ENCODE results near the gene TP53BP2.

The TP53BP2 gene

GRCh38 chr1:223763251-223763650, 82.5 kb downstream of the TP53BP2 start:
- no peak for DNase-seq (ENCODE audit: low read depth in 2 of 2)

- no peak for DNase-seq (ENCODE audit: low read depth in 2 of 2)
Observed at GRCh38 chr1:223761411-223761810, 84.3 kb downstream of the TP53BP2 start.

GRCh38 chr1:223760833-223761232, 84.9 kb downstream of the TP53BP2 start:
- no peak for DNase-seq (ENCODE audit: low read depth in 2 of 2)

GRCh38 chr1:223759273-223759672, 86.5 kb downstream of the TP53BP2 start:
- DNase-seq (ENCODE audit: low read depth in 2 of 2) = no peak

- no peak for DNase-seq (ENCODE audit: low read depth in 2 of 2)
Observed at GRCh38 chr1:223758734-223759133, 87.0 kb downstream of the TP53BP2 start.

- DNase-seq (ENCODE audit: low read depth in 2 of 2) = no peak
Observed at GRCh38 chr1:223756806-223757700, 88.7 kb downstream of the TP53BP2 start.

GRCh38 chr1:223755992-223756775, 89.6 kb downstream of the TP53BP2 start:
- no peak for DNase-seq (ENCODE audit: low read depth in 2 of 2)

- DNase-seq (ENCODE audit: low read depth in 2 of 2) = no peak
Observed at GRCh38 chr1:223755432-223755792, 90.3 kb downstream of the TP53BP2 start.

- no peak for DNase-seq (ENCODE audit: low read depth in 2 of 2)
Observed at GRCh38 chr1:223754681-223755431, 90.9 kb downstream of the TP53BP2 start.

- DNase-seq (ENCODE audit: low read depth in 2 of 2) = no peak
Observed at GRCh38 chr1:223752721-223753515, 92.8 kb downstream of the TP53BP2 start.

GRCh38 chr1:223751696-223752095, 94.1 kb downstream of the TP53BP2 start:
- DNase-seq (ENCODE audit: low read depth in 2 of 2) = no peak

- DNase-seq (ENCODE audit: low read depth in 2 of 2) = no peak
Observed at GRCh38 chr1:223750730-223751570, 94.8 kb downstream of the TP53BP2 start.

GRCh38 chr1:223748773-223749733, 96.7 kb downstream of the TP53BP2 start:
- DNase-seq (ENCODE audit: low read depth in 2 of 2) = no peak

GRCh38 chr1:223748405-223748772, 97.4 kb downstream of the TP53BP2 start:
- no peak for DNase-seq (ENCODE audit: low read depth in 2 of 2)

- no peak for DNase-seq (ENCODE audit: low read depth in 2 of 2)
Observed at GRCh38 chr1:223747838-223748335, 97.9 kb downstream of the TP53BP2 start.

- DNase-seq (ENCODE audit: low read depth in 2 of 2) = no peak
Observed at GRCh38 chr1:223745731-223746130, 100.0 kb downstream of the TP53BP2 start.

- no peak for DNase-seq (ENCODE audit: low read depth in 2 of 2)
Observed at GRCh38 chr1:223742856-223743517, 102.8 kb downstream of the TP53BP2 start.

- DNase-seq (ENCODE audit: low read depth in 2 of 2) = no peak
Observed at GRCh38 chr1:223741861-223742260, 103.9 kb downstream of the TP53BP2 start.

Data from fibroblast of skin of left biceps (primary cell).